ENCODE results near the gene APOF. TPM values are rescaled to one million over a fixed set of nuclear protein-coding genes. Genes with fewer than 3 reads are reported as not detected.

Gene APOF
- total RNA-seq, 1 experiment from 2014 or later, result 0.17 TPM

DNA sequence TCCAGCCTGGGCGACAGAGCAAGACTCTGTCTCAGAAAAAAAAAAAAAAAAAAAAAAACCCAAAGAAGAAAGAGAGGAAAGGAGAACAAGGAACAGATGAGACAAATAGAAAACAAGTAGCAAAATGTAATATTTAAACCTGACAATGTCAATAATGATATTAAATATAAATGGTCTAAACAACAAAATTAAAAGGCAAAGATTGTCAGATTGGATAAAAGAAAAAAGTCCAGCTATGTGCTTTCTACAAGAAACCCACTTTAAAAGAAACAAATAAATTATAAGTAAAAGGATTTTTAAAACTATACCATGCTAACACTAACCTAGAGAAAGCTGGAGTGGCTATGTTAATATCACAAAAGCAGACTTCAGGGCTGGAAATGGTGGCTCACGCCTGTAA lies 29.7 kb upstream of the APOF start:
- Histone ChIP-seq H3K4me2 (ENCODE audit: low read length) (no peak overlapping the region), H3K9me2 (ENCODE audit: insufficient read depth) (no peaks in the 10 kb centered on the region; the same call in 1 of the 2 replicates), H3K4me3 (replicated peaks in 1 of 2; ENCODE audit: low read depth in 1 of 2, low read length in 2 of 2) (no peak overlapping the region), H4K20me1 (ENCODE audit: insufficient read depth) (no peaks in the 10 kb centered on the region), H3K27me3 (ENCODE audit: insufficient read depth, low read length) (no peaks in the 10 kb centered on the region), H3K27ac (ENCODE audit: low read depth, low read length) (no peak overlapping the region), H2AFZ (ENCODE audit: low read depth, low read length, poor library complexity, severe bottlenecking) (no peak overlapping the region), H3K4me1 (ENCODE audit: control insufficient read depth in 1 of 2, insufficient read depth in 2 of 2, low read length in 2 of 2) (0 out of 4 replicates have a peak, but pooled peaks cover 0 to under 1% of the 10 kb centered on the region in 2 experiments), H3K9ac (ENCODE audit: low read length) (no peak overlapping the region), H3K79me2 (ENCODE audit: insufficient read depth, low read length) (no peaks in the 10 kb centered on the region), H3K36me3 (ENCODE audit: control insufficient read depth in 1 of 2, insufficient read depth in 2 of 2, low read length in 2 of 2) (no peaks in the 10 kb centered on the region), H3K9me3 (ENCODE audit: control insufficient read depth in 1 of 2, insufficient read depth in 1 of 2, low read depth in 1 of 2, low read length in 2 of 2) (no peaks in the 10 kb centered on the region)
- ChIA-PET RAD21 (ENCODE audit: low non-redundant PET in 1 of 2, low total read pairs in 2 of 2, uncharacterized antibody in 2 of 2, unreplicated experiment in 2 of 2) (no interaction called here), CTCF (interaction anchor here (0.7 kb wide), 1 partner anchor 242 kb away, joined by 3 read pairs; no protein-coding TSS in a partner anchor), POLR2A (interaction anchor here (0.6 kb wide), 1 partner anchor 13 kb away, joined by 3 read pairs; no protein-coding TSS in a partner anchor)
- TF ChIP-seq ZFX (IDR thresholded peaks at IDR 0.05), result no peak
- TF ChIP-seq, protein P1, sequence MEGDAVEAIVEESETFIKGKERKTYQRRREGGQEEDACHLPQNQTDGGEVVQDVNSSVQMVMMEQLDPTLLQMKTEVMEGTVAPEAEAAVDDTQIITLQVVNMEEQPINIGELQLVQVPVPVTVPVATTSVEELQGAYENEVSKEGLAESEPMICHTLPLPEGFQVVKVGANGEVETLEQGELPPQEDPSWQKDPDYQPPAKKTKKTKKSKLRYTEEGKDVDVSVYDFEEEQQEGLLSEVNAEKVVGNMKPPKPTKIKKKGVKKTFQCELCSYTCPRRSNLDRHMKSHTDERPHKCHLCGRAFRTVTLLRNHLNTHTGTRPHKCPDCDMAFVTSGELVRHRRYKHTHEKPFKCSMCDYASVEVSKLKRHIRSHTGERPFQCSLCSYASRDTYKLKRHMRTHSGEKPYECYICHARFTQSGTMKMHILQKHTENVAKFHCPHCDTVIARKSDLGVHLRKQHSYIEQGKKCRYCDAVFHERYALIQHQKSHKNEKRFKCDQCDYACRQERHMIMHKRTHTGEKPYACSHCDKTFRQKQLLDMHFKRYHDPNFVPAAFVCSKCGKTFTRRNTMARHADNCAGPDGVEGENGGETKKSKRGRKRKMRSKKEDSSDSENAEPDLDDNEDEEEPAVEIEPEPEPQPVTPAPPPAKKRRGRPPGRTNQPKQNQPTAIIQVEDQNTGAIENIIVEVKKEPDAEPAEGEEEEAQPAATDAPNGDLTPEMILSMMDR (IDR thresholded peaks at IDR 0.05 in 2 of 3, conservative IDR thresholded peaks at IDR 0.05 in 1 of 3; ENCODE audit: borderline replicate concordance in 1 of 3, insufficient read depth in 1 of 3, low read depth in 2 of 3, low read length in 2 of 3), result no peak
- no peak for DNase-seq (ENCODE audit: low read depth, low spot score)
- no TSS peak for BruUV-seq (replicated peaks)
- ATAC-seq, result no peak
- intact Hi-C loops (cut with micrococcal nuclease), result no loop called here

DNA sequence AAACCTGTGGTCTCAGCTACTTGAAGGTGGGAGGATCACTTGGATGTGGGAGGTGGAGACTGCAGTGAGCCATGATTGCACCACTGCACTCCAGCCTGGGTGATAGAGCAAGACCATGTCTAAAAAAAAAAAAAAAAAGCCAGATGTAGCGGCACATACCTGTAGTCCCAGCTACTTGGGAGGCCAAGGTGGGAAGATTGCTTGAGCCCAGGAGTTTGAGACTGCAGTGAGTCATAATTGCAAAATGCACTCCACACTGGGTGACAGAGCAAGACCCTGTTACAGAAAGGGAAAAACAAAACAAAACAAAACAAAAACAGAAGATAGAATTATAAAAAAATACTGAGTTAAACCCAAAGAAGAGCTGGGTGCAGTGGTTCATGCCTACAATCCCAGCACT lies 29.1 kb upstream of the APOF start:
- DNase-seq (ENCODE audit: low read depth, low spot score) (no peak), ATAC-seq (no peak)
- Histone ChIP-seq H3K4me2 (ENCODE audit: low read length) (no peak overlapping the region), H3K27ac (ENCODE audit: low read depth, low read length) (no peak overlapping the region), H3K4me3 (replicated peaks in 1 of 2; ENCODE audit: low read depth in 1 of 2, low read length in 2 of 2) (no peak overlapping the region), H3K27me3 (ENCODE audit: insufficient read depth, low read length) (no peaks in the 10 kb centered on the region), H4K20me1 (ENCODE audit: insufficient read depth) (no peaks in the 10 kb centered on the region), H3K79me2 (ENCODE audit: insufficient read depth, low read length) (no peaks in the 10 kb centered on the region), H2AFZ (ENCODE audit: low read depth, low read length, poor library complexity, severe bottlenecking) (no peak overlapping the region), H3K36me3 (ENCODE audit: control insufficient read depth in 1 of 2, insufficient read depth in 2 of 2, low read length in 2 of 2) (no peaks in the 10 kb centered on the region), H3K4me1 (ENCODE audit: control insufficient read depth in 1 of 2, insufficient read depth in 2 of 2, low read length in 2 of 2) (peaks cover 0 to 6% of the 10 kb centered on the region in 2 experiments; a peak in 2 of 4 replicates), H3K9ac (ENCODE audit: low read length) (no peak overlapping the region), H3K9me3 (ENCODE audit: control insufficient read depth in 1 of 2, insufficient read depth in 1 of 2, low read depth in 1 of 2, low read length in 2 of 2) (no peaks in the 10 kb centered on the region), H3K9me2 (ENCODE audit: insufficient read depth) (no peaks in the 10 kb centered on the region; the same call in 1 of the 2 replicates)
- BruUV-seq (replicated peaks), result no TSS peak
- RAD21 ChIA-PET (ENCODE audit: low non-redundant PET in 1 of 2, low total read pairs in 2 of 2, uncharacterized antibody in 2 of 2, unreplicated experiment in 2 of 2), result no interaction called here
- intact Hi-C loops (cut with micrococcal nuclease), result no loop called here
- CTCF ChIA-PET, result interaction anchor here (0.7 kb wide), 1 partner anchor 242 kb away, joined by 3 read pairs; no protein-coding TSS in a partner anchor
- POLR2A ChIA-PET, result interaction anchor here (0.6 kb wide), 1 partner anchor 12 kb away, joined by 3 read pairs; no protein-coding TSS in a partner anchor
- TF ChIP-seq SIN3A (IDR thresholded peaks at IDR 0.05; ENCODE audit: low read depth) (no peak), SRF (IDR thresholded peaks at IDR 0.05; ENCODE audit: low read depth) (no peak), RAD21 (IDR thresholded peaks at IDR 0.05; ENCODE audit: low read depth) (no peak), CEBPB (IDR thresholded peaks at IDR 0.05; ENCODE audit: low read depth) (no peak), YY1 (IDR thresholded peaks at IDR 0.05; ENCODE audit: extremely low read depth, insufficient replicate concordance, low read depth, low read length) (no peak), ZFX (IDR thresholded peaks at IDR 0.05) (no peak), ZNF274 (IDR thresholded peaks at IDR 0.05; ENCODE audit: low read depth, low read length) (no peak), EZH2 (IDR thresholded peaks at IDR 0.05) (no peak), EGR1 (IDR thresholded peaks at IDR 0.05; ENCODE audit: low read depth) (no peak)
- TF ChIP-seq, protein P2, sequence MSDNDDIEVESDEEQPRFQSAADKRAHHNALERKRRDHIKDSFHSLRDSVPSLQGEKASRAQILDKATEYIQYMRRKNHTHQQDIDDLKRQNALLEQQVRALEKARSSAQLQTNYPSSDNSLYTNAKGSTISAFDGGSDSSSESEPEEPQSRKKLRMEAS (IDR thresholded peaks at IDR 0.05), result no peak
- TF ChIP-seq, protein P3, sequence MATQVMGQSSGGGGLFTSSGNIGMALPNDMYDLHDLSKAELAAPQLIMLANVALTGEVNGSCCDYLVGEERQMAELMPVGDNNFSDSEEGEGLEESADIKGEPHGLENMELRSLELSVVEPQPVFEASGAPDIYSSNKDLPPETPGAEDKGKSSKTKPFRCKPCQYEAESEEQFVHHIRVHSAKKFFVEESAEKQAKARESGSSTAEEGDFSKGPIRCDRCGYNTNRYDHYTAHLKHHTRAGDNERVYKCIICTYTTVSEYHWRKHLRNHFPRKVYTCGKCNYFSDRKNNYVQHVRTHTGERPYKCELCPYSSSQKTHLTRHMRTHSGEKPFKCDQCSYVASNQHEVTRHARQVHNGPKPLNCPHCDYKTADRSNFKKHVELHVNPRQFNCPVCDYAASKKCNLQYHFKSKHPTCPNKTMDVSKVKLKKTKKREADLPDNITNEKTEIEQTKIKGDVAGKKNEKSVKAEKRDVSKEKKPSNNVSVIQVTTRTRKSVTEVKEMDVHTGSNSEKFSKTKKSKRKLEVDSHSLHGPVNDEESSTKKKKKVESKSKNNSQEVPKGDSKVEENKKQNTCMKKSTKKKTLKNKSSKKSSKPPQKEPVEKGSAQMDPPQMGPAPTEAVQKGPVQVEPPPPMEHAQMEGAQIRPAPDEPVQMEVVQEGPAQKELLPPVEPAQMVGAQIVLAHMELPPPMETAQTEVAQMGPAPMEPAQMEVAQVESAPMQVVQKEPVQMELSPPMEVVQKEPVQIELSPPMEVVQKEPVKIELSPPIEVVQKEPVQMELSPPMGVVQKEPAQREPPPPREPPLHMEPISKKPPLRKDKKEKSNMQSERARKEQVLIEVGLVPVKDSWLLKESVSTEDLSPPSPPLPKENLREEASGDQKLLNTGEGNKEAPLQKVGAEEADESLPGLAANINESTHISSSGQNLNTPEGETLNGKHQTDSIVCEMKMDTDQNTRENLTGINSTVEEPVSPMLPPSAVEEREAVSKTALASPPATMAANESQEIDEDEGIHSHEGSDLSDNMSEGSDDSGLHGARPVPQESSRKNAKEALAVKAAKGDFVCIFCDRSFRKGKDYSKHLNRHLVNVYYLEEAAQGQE (IDR thresholded peaks at IDR 0.05; ENCODE audit: low read depth), result no peak
- TF ChIP-seq, protein P4, sequence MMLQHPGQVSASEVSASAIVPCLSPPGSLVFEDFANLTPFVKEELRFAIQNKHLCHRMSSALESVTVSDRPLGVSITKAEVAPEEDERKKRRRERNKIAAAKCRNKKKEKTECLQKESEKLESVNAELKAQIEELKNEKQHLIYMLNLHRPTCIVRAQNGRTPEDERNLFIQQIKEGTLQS (IDR thresholded peaks at IDR 0.05), result no peak
